OCI-M2 (cell line): ENCODE results near the gene GH2.
"Not testable (repeated sequence)": the region's sequence is repeated elsewhere in the genome, so short reads cannot be mapped to it uniquely, and the experiment has no call there.

Experiments used
- DNase-seq: peaks from one replicate; lab custom pipeline; 2025; ENCODE audit not compliant: unreplicated experiment; lab: John Stamatoyannopoulos, UW

Gene GH2

GRCh38 chr17:63881935-63882601, at the start of gene GH2:
Gene GH2, minus strand, starts transcription at chr17:63881944. Its CDS starts 143 bp downstream, at chr17:63881801.
- no peak for DNase-seq

GRCh38 chr17:63930951-63931575, 49.3 kb upstream of the GH2 start:
- DNase-seq, result no peak

- DNase-seq, result no peak
Observed at GRCh38 chr17:63929860-63930766, 48.4 kb upstream of the GH2 start.

- no peak for DNase-seq
Observed at GRCh38 chr17:63928966-63929695, 47.4 kb upstream of the GH2 start.

- no peak for DNase-seq
Observed at GRCh38 chr17:63928172-63928666, 46.5 kb upstream of the GH2 start.

- DNase-seq, result no peak
Observed at GRCh38 chr17:63927464-63928171, 45.9 kb upstream of the GH2 start.

- no peak for DNase-seq
Observed at GRCh38 chr17:63926164-63926563, 44.4 kb upstream of the GH2 start.

GRCh38 chr17:63925615-63926014, 43.9 kb upstream of the GH2 start:
- no peak for DNase-seq

- not testable (repeated sequence) for DNase-seq
Observed at GRCh38 chr17:63922402-63922801, 40.7 kb upstream of the GH2 start.

GRCh38 chr17:63920779-63921178, 39.0 kb upstream of the GH2 start:
- not testable (repeated sequence) for DNase-seq

- not testable (repeated sequence) for DNase-seq
Observed at GRCh38 chr17:63920050-63920449, 38.3 kb upstream of the GH2 start.

- no peak for DNase-seq
Observed at GRCh38 chr17:63919311-63919723, 37.6 kb upstream of the GH2 start.

GRCh38 chr17:63918789-63919305, 37.1 kb upstream of the GH2 start, which contains the start of gene GH1:
Gene GH1, minus strand, starts transcription at chr17:63918839. Its CDS starts 63 bp downstream, at chr17:63918776.
- DNase-seq, result not testable (repeated sequence)

GRCh38 chr17:63918305-63918704, 36.6 kb upstream of the GH2 start:
- DNase-seq, result no peak

- DNase-seq, result no peak
Observed at GRCh38 chr17:63917646-63918045, 35.9 kb upstream of the GH2 start.

GRCh38 chr17:63917206-63917605, 35.5 kb upstream of the GH2 start:
- not testable (repeated sequence) for DNase-seq

GRCh38 chr17:63916566-63917185, 34.9 kb upstream of the GH2 start:
- no peak for DNase-seq

GRCh38 chr17:63915753-63916152, 34.0 kb upstream of the GH2 start:
- DNase-seq, result not testable (repeated sequence)

- DNase-seq, result no peak
Observed at GRCh38 chr17:63914471-63914870, 32.7 kb upstream of the GH2 start.
